Measurements from ENCODE around the gene SLC66A2.

SLC66A2 gene

DNA sequence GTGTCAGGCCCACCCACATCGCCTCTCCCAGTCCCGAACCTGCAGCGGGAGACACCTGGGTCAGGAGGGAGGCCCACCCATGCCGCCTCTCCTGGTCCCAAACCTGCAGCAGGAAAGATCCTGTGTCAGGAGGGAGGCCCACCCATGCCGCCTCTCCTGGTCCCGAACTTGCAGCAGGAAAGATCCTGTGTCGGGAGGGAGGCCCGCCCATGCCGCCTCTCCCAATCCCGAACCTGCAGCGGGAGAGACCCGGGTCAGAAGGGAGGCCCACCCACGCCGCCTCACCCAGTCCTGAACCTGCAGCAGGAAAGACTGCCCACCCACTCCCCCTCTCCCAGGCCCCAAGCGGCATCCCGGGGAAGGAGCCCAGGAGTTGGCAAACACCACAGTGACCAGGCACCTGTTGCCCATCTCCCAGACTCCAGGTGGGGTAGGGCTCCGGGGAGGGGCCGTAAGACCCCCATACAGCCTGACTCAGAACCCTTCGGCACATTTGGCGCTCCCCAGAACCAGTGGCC, 7.8 kb downstream of the SLC66A2 start:
- peak overlapping the region; percentile 64 to 77 for H3K27ac ChIP-seq (ENCODE audit: insufficient read depth in 1 of 2, low read depth in 1 of 2, low read length in 2 of 2, poor library complexity in 1 of 2, severe bottlenecking in 2 of 2)
- peaks cover 0 to 2% (median 0%) of the 10 kb centered on the region in 5 experiments for H3K9me3 ChIP-seq (ENCODE audit: control extremely low read depth in 1 of 5, control insufficient read depth in 4 of 5, insufficient read depth in 2 of 5, low read depth in 1 of 5, low read length in 4 of 5)
- peaks cover 0 to 28% (median 14%) of the 10 kb centered on the region in 4 experiments for H3K4me1 ChIP-seq (ENCODE audit: control extremely low read depth in 1 of 4, control insufficient read depth in 4 of 4, insufficient read depth in 4 of 4, low read length in 3 of 4)
- WGBS (ENCODE audit: insufficient coverage): 98% methylated on average over 18 of the region's 20 CpGs
- ChIA-PET POLR2A (interaction anchor here (0.8 kb wide), 1 partner anchor 90 kb away, joined by 3 read pairs; the partner anchor contains the start of gene RBFA), CTCF (interaction anchor here (0.9 to 1.0 kb wide), 2 partner anchors 10 to 21 kb away, joined by 3 to 4 read pairs; partner anchors contain the start of gene HSBP1L1)
- no peak for DNase-seq
- peaks cover 25 to 80% (median 51%) of the 10 kb centered on the region in 4 experiments for H3K36me3 ChIP-seq (ENCODE audit: control insufficient read depth in 4 of 4, insufficient read depth in 4 of 4, low read length in 3 of 4)
- peak overlapping the region in 1 of 7 experiments; percentile 41 for H3K4me3 ChIP-seq (ENCODE audit: control insufficient read depth in 1 of 7, extremely low read depth in 1 of 7, insufficient read depth in 4 of 7, low read depth in 2 of 7, low read length in 6 of 7)
- H3K27me3 ChIP-seq (replicated peaks in 2 of 5; ENCODE audit: control insufficient read depth in 4 of 5, insufficient read depth in 5 of 5, low read length in 4 of 5): no peaks in the 10 kb centered on the region

DNA sequence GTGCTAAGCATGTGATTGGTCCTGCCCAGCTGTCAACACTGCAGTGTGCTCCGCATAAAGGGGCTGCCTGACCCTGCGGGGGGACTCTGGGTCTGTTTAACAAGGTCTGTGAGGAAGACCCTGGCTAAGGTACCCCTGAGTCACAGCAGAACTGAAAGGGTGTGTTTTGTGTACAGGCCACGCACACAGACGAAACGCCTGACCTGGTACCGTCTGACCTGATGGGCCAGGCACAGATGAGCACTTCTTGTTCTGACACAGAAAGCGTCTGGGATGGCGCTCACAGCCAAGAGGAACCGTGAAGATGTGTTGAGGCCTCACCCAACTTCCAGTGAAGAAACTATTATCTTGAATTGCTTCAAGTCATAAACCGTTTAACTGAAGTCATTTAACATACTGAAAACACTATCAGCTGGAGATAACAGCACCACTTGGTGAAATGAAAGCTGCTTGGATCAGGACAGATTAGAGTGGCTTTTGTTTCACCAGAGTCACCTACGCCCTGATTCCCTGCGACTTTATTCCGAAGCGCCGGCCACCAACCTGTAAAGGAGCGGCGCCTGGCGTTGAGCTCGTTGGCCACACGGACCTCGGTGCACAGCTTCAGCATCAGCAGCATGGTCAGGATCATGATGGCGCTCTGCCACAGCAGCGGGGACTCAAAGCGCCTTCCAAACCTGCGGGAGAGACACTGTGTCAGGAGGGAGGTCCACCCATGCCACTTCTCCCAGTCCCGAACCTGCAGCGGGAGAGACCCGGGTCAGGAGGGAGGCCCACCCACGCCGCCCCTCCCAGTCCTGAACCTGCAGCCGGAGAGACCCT, 8.5 kb downstream of the SLC66A2 start:
- H3K27me3 ChIP-seq (replicated peaks in 2 of 5; ENCODE audit: control insufficient read depth in 4 of 5, insufficient read depth in 5 of 5, low read length in 4 of 5): no peaks in the 10 kb centered on the region
- peaks cover 0 to 5% (median 3%) of the 10 kb centered on the region in 5 experiments for H3K9me3 ChIP-seq (ENCODE audit: control extremely low read depth in 1 of 5, control insufficient read depth in 4 of 5, insufficient read depth in 2 of 5, low read depth in 1 of 5, low read length in 4 of 5)
- peaks cover 0 to 28% (median 14%) of the 10 kb centered on the region in 4 experiments for H3K4me1 ChIP-seq (ENCODE audit: control extremely low read depth in 1 of 4, control insufficient read depth in 4 of 4, insufficient read depth in 4 of 4, low read length in 3 of 4)
- DNase-seq: peak in 1 of 3 donors; percentile 35
- POLR2A ChIA-PET: no interaction called here
- CTCF ChIA-PET: interaction anchor here (0.9 to 1.0 kb wide), 3 partner anchors 9 to 121 kb away, joined by 3 to 4 read pairs (median 3); partner anchors contain the start of gene HSBP1L1
- H3K4me3 ChIP-seq (ENCODE audit: control insufficient read depth in 1 of 7, extremely low read depth in 1 of 7, insufficient read depth in 4 of 7, low read depth in 2 of 7, low read length in 6 of 7): no peak overlapping the region
- H3K27ac ChIP-seq (ENCODE audit: insufficient read depth in 1 of 2, low read depth in 1 of 2, low read length in 2 of 2, poor library complexity in 1 of 2, severe bottlenecking in 2 of 2): no peak overlapping the region
- H3K36me3 ChIP-seq (ENCODE audit: control insufficient read depth in 4 of 4, insufficient read depth in 4 of 4, low read length in 3 of 4): peaks cover 25 to 79% (median 55%) of the 10 kb centered on the region in 4 experiments
- WGBS (ENCODE audit: insufficient coverage): 94% methylated on average over 29 of the region's 31 CpGs

DNA sequence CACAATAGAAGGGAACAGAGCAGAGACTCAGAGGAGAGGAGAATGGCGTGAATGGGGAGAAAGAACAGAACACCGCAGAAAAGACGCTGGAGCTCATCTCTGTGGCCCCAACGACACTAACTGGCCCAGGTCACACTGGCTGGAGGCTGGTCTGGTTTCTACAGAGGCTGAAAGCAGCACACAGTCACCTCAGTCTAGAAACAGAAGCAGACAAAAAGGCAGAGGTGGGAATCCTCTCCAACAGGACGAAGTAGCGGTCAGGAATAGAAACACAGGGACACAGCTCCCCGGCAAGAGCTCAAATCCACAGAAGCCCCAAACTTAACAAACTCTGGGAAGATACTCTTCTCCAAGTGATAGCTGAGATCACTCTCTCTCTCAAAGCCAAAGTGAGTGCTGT, 9.2 kb downstream of the SLC66A2 start:
- no peak for DNase-seq
- Histone ChIP-seq H3K4me1 (ENCODE audit: control extremely low read depth in 1 of 4, control insufficient read depth in 4 of 4, insufficient read depth in 4 of 4, low read length in 3 of 4) (peaks cover 0 to 28% (median 14%) of the 10 kb centered on the region in 4 experiments), H3K36me3 (ENCODE audit: control insufficient read depth in 4 of 4, insufficient read depth in 4 of 4, low read length in 3 of 4) (peaks cover 33 to 79% (median 61%) of the 10 kb centered on the region in 4 experiments), H3K9me3 (ENCODE audit: control extremely low read depth in 1 of 5, control insufficient read depth in 4 of 5, insufficient read depth in 2 of 5, low read depth in 1 of 5, low read length in 4 of 5) (peaks cover 0 to 13% (median 10%) of the 10 kb centered on the region in 5 experiments), H3K27me3 (replicated peaks in 2 of 5; ENCODE audit: control insufficient read depth in 4 of 5, insufficient read depth in 5 of 5, low read length in 4 of 5) (no peaks in the 10 kb centered on the region), H3K27ac (ENCODE audit: insufficient read depth in 1 of 2, low read depth in 1 of 2, low read length in 2 of 2, poor library complexity in 1 of 2, severe bottlenecking in 2 of 2) (no peak overlapping the region), H3K4me3 (ENCODE audit: control insufficient read depth in 1 of 7, extremely low read depth in 1 of 7, insufficient read depth in 4 of 7, low read depth in 2 of 7, low read length in 6 of 7) (no peak overlapping the region)
- ChIA-PET POLR2A (no interaction called here), CTCF (interaction anchor here (1.0 kb wide), 1 partner anchor 121 kb away, joined by 3 read pairs; no protein-coding TSS in a partner anchor)
- 94% methylated on average over 4 of the region's 7 CpGs for WGBS (ENCODE audit: insufficient coverage)

DNA sequence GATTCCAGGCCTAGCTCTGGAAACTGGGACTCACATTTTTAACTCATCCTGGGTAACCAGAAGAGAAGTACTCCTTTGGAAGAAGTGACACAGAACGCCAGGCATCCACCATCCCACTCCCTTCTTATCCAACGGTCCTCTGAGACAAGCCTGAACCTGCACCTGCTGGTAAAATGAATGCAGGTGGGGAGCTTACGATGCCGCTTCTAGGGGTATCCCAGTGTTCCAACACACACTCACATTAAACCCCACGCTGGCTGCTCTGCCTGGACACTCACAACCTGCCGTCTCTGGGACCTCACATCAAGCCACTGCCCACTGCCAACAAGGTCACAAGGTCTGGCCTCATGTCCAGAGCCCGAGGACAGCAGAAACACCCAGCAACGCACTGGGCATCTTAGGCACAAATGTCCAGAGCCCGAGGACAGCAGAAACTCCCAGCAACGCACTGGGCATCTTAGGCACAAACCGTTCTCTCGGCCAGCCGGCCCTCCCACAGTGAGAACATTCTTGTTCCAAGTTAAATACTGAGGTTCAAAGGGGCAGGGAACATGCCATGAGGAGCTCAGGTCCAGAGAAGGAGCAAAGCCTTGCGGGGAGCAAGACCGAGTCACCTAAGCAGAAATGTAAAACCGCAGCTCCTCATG, 9.9 kb downstream of the SLC66A2 start:
- H3K27ac ChIP-seq (ENCODE audit: insufficient read depth in 1 of 2, low read depth in 1 of 2, low read length in 2 of 2, poor library complexity in 1 of 2, severe bottlenecking in 2 of 2): no peak overlapping the region
- H3K9me3 ChIP-seq (ENCODE audit: control extremely low read depth in 1 of 5, control insufficient read depth in 4 of 5, insufficient read depth in 2 of 5, low read depth in 1 of 5, low read length in 4 of 5): peaks cover 0 to 19% (median 16%) of the 10 kb centered on the region in 5 experiments
- H3K36me3 ChIP-seq (ENCODE audit: control insufficient read depth in 4 of 4, insufficient read depth in 4 of 4, low read length in 3 of 4): peaks cover 34 to 81% (median 65%) of the 10 kb centered on the region in 4 experiments
- DNase-seq: no peak
- CTCF ChIA-PET: no interaction called here
- H3K4me3 ChIP-seq (ENCODE audit: control insufficient read depth in 1 of 7, extremely low read depth in 1 of 7, insufficient read depth in 4 of 7, low read depth in 2 of 7, low read length in 6 of 7): no peak overlapping the region
- H3K4me1 ChIP-seq (ENCODE audit: control extremely low read depth in 1 of 4, control insufficient read depth in 4 of 4, insufficient read depth in 4 of 4, low read length in 3 of 4): peaks cover 0 to 28% (median 14%) of the 10 kb centered on the region in 4 experiments
- no peaks in the 10 kb centered on the region for H3K27me3 ChIP-seq (replicated peaks in 2 of 5; ENCODE audit: control insufficient read depth in 4 of 5, insufficient read depth in 5 of 5, low read length in 4 of 5)
- 99% methylated on average over 16 of the region's 16 CpGs for WGBS (ENCODE audit: insufficient coverage)
- POLR2A ChIA-PET: no interaction called here

DNA sequence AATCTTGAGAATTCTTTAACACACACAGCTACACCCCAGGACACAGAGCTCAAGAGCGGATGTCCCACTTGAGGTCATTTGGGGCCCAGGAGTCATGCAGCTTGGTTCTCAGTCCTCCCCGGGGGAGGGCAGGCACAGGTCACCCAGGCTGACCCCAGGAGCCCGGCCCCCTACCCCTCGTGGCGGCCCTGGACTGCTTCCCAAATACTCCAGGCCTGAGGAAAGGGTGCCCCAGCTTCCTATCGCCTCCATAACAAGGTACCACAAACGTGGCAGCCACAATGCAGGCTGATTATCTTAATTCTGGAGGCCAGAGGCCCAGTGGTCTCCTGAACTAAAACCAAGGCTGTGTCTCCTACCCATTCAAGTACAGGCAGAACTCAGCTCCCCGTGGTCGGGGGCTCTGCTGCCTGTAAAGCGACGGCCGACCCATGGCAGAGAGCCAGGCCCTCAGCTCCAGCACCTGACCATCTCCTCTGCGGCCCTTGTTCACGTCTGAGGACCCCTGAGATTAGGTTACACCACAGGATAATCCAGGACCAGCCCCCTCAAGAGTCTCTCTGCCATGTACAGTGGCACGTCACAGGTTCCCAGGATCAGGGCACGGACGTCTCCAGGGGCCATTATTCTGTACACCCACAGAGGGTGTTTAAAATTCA, 10.5 kb downstream of the SLC66A2 start:
- ChIA-PET CTCF (interaction anchor here (3.0 kb wide), 1 partner anchor 9 kb away, joined by 9 read pairs; no protein-coding TSS in a partner anchor), POLR2A (no interaction called here)
- peaks cover 0 to 25% (median 14%) of the 10 kb centered on the region in 4 experiments for H3K4me1 ChIP-seq (ENCODE audit: control extremely low read depth in 1 of 4, control insufficient read depth in 4 of 4, insufficient read depth in 4 of 4, low read length in 3 of 4)
- H3K4me3 ChIP-seq (ENCODE audit: control insufficient read depth in 1 of 7, extremely low read depth in 1 of 7, insufficient read depth in 4 of 7, low read depth in 2 of 7, low read length in 6 of 7): no peak overlapping the region
- peaks cover 37 to 85% (median 69%) of the 10 kb centered on the region in 4 experiments for H3K36me3 ChIP-seq (ENCODE audit: control insufficient read depth in 4 of 4, insufficient read depth in 4 of 4, low read length in 3 of 4)
- no peak overlapping the region for H3K27ac ChIP-seq (ENCODE audit: insufficient read depth in 1 of 2, low read depth in 1 of 2, low read length in 2 of 2, poor library complexity in 1 of 2, severe bottlenecking in 2 of 2)
- no peaks in the 10 kb centered on the region for H3K27me3 ChIP-seq (replicated peaks in 2 of 5; ENCODE audit: control insufficient read depth in 4 of 5, insufficient read depth in 5 of 5, low read length in 4 of 5)
- no peak for DNase-seq
- peaks cover 0 to 26% (median 21%) of the 10 kb centered on the region in 5 experiments for H3K9me3 ChIP-seq (ENCODE audit: control extremely low read depth in 1 of 5, control insufficient read depth in 4 of 5, insufficient read depth in 2 of 5, low read depth in 1 of 5, low read length in 4 of 5)
- WGBS (ENCODE audit: insufficient coverage): 96% methylated on average over 17 of the region's 17 CpGs

DNA sequence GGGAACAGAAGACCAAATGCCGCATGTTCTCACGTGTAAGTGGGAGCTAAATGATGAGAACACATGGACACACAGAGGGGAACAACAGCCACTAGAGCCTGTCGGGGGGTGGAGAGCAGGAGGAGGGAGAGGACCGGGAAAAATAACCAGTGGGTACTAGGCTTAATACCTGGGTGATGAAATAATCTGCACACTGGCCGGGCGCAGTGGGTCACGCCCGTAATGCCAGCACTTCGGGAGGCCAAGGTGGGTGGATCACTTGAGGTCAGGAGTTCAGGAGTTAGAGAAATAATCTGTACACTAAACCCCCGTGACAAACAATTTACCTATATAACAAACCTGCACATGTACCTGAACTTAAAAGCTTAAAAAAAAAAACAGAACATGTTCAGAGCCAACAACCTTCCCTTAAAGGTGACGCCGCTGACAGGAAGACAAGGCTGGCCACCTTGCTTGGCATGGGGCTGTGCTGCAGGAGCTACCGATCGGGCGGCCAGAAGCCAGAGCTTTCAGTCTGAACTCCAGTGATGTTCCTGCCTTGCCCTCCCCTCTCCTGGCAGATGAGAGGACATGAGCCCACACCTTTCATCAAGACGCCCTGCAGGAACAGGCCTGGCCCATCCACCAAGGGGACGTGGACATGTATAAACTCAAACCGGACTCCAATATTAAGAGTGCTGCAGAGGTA, 11.2 kb downstream of the SLC66A2 start:
- WGBS (ENCODE audit: insufficient coverage): 97% methylated on average over 18 of the region's 18 CpGs
- ChIA-PET CTCF (interaction anchor here (1.3 to 3.0 kb wide), 3 partner anchors 8 to 11 kb away, joined by 5 to 9 read pairs (median 6); no protein-coding TSS in a partner anchor), POLR2A (no interaction called here)
- H3K27me3 ChIP-seq (replicated peaks in 2 of 5; ENCODE audit: control insufficient read depth in 4 of 5, insufficient read depth in 5 of 5, low read length in 4 of 5): no peaks in the 10 kb centered on the region
- no peak overlapping the region for H3K27ac ChIP-seq (ENCODE audit: insufficient read depth in 1 of 2, low read depth in 1 of 2, low read length in 2 of 2, poor library complexity in 1 of 2, severe bottlenecking in 2 of 2)
- H3K4me1 ChIP-seq (ENCODE audit: control extremely low read depth in 1 of 4, control insufficient read depth in 4 of 4, insufficient read depth in 4 of 4, low read length in 3 of 4): peaks cover 0 to 18% (median 11%) of the 10 kb centered on the region in 4 experiments
- no peak overlapping the region for H3K4me3 ChIP-seq (ENCODE audit: control insufficient read depth in 1 of 7, extremely low read depth in 1 of 7, insufficient read depth in 4 of 7, low read depth in 2 of 7, low read length in 6 of 7)
- H3K9me3 ChIP-seq (ENCODE audit: control extremely low read depth in 1 of 5, control insufficient read depth in 4 of 5, insufficient read depth in 2 of 5, low read depth in 1 of 5, low read length in 4 of 5): peaks cover 0 to 32% (median 27%) of the 10 kb centered on the region in 5 experiments
- no peak for DNase-seq
- H3K36me3 ChIP-seq (ENCODE audit: control insufficient read depth in 4 of 4, insufficient read depth in 4 of 4, low read length in 3 of 4): peaks cover 44 to 88% (median 76%) of the 10 kb centered on the region in 4 experiments

Data from common myeloid progenitor, CD34-positive (primary cell).